Right renal pelvis (tissue), 4 donors: Measurements from ENCODE around the gene MPHOSPH6. TPM values are rescaled to one million over a fixed set of nuclear protein-coding genes. Genes with fewer than 3 reads are reported as not detected.
"Not testable (repeated sequence)": the region's sequence is repeated elsewhere in the genome, so short reads cannot be mapped to it uniquely, and the experiment has no call there.

Experiments used
- DNase-seq, 4 donors: peaks; one replicate each; pipeline ENCODE4 v3.0.0-alpha.2; 2013; ENCODE audit warnings: low read depth in 4 of 4, low spot score in 3 of 4, missing footprints in 1 of 4
- polyA plus RNA-seq, 4 donors: library from polyadenylated mRNA; unstranded; fragments of 120-200 nt; gene quantifications; one replicate each; pipeline ENCODE4 v1.2.1, GENCODE V29; 2013; ENCODE audit not compliant: insufficient read length in 4 of 4

The MPHOSPH6 gene
- polyA plus RNA-seq, 4 donors: 40.7 to 51.6 (median 45.4) TPM

DNA sequence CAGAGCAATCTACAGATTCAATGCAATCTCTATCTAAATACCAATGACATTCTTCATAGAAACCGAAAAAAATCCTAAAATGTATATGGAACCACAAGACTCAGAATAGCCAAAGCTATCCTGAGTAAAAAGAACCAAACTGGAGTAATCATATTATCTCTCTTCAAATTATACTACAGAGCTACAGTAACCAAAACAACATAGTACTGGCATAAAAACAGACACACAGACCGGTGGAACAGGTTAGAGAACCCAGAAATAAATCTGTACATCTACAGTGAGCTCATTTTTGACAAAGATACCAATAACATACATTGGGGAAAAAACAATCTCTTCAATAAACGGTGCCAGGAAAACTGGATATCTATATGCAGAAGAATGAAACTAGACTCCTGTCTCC lies 45.4 kb downstream of the MPHOSPH6 start:
- DNase-seq: no peak

DNA sequence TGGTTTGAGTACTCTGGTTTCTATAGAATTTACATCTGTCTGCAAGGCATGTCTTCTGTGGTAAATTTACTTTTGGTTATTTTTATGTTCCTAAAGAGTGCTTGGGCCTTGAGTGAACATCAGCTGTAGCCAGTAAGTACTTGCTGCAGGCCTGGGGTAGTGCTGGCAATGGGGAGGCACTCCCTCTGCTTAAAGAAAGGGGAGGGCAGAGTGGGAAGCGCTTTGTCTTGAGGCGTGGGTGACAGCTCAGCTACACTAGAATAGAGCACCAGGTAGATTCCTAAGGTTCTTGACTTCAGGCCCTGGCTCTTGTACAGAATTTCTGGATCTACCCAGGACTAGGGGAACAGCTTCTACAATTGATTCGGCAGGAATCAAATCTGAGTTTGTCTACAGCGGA lies 50.6 kb downstream of the MPHOSPH6 start:
- no peak for DNase-seq

DNA sequence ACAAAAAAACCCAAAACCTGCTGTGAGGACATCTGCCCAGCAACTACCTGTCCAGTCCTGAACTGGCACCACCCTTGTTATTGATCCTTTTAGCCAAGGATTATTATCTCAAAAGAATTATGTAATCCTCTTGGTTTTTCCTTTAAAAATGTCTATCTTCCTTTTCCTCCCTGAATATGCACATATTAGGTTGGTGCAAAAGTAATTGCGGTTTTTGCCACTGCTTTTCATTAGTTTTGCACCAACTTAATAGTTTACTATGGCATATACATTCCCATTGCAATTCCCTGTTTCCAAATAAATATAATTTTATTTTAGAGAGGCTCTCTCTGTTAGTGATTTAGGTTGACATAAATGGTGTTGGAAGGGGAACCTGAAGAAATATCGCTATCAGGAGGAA lies 51.3 kb downstream of the MPHOSPH6 start:
- DNase-seq: no peak

DNA sequence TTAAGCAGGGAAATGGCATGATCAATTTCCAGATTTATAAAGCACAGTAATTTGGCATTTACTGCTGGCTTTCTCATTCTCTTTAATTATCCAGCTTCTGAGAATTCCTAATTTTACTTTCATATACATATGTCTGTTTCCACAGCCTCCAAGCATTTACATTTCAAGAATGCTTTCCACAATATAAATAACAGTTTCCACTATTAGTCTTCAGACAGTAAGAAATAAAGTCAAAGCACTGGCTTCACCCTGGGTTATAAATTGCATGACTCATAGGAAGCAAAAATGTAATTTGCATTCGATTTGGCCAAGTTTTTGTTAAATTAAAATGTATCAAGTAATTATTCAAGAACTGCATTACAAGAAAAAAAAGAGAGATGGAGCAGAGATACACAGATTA lies 53.5 kb downstream of the MPHOSPH6 start:
- no peak for DNase-seq

DNA sequence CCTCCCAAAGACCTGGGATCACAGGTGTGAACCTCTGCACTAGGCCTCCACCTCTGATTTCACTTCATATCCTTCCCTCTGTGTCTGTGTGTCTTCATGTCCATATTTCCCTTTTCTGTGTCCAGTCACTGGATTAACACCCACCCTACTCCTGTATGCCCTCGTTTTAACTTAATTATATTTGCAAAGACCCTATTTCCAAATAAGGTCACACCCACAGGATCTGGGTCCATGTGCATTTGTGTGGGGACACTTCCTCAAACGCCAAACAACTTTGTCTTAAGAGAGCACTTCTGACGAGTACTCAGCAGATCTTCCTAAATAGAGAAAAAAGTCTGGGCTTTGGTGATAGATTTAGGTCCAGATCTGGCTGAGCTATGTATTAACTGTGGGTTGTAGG lies 56.3 kb downstream of the MPHOSPH6 start:
- no peak for DNase-seq

DNA sequence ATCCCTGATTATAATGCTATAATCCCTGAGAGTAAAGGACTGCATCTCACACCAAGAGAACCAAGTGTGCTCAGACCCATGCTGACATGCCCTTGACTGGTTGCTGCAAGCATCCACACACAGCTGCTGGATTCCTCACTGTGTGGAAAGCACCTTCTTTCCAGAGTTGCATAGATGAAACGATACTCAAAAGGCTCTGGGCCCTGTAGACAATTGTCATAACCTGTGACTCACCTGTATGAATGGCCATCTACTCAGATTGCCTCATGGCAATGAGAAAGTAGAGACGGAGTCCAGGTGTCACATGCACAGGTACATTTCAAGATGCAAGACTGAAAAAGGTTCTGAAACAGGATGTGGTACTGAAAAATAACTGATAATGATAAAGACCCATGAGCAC lies 58.1 kb downstream of the MPHOSPH6 start:
- no peak for DNase-seq

DNA sequence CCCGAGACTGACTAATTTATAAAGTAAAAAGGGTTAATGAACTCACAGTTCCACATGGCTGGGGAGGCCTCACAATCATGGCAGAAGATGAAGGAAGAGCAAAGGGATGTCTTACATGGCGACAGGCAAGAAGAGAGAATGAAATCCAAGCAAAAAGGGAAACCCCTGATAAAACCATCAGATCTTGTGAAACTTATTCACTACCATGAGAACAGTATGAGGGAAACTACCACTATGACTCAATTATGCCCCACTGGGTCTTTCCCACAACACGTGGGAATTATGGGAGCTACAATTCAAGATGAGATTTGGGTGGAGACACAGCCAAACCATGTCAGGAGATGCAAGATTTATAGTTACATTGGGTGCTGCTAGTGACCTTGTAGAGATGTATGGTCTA lies 60.8 kb downstream of the MPHOSPH6 start:
- not testable (repeated sequence) for DNase-seq

DNA sequence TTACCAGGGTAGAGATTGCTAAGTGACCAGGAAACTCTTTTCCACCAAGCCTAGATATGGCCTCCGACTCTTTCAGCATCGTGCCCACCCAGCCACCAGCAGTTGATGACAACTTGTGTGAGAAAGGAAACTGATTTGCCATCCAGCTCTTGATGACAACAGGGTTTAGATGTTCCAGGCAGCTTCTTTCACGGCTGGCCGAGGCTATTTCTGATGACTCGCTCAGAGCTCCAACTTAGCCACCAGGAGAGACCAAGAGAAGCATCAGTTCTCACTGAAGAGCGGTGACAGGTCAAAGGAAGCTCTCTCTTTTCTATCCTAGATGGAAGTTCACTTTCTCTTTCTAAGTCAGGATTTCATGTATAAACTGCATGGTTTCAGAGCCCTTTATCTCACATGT lies 61.2 kb downstream of the MPHOSPH6 start:
- no peak for DNase-seq

DNA sequence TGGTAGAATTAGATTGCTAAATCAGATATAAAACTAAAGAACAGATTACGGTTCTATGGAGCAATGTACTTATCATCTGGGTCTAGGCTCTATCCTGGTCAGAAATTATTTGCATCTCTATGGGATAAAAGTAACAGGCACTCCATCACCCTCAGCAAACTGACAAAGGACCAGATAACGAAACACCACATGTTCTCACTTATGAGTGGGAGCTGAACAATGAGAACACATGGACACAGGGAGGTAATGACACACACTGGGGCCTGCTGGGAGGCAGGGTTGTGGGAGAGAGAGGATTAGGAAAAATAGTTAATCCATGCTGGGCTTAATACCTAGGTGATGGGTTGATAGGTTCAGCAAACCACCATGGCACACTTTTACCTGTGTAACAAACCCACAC lies 61.9 kb downstream of the MPHOSPH6 start:
- DNase-seq: no peak

DNA sequence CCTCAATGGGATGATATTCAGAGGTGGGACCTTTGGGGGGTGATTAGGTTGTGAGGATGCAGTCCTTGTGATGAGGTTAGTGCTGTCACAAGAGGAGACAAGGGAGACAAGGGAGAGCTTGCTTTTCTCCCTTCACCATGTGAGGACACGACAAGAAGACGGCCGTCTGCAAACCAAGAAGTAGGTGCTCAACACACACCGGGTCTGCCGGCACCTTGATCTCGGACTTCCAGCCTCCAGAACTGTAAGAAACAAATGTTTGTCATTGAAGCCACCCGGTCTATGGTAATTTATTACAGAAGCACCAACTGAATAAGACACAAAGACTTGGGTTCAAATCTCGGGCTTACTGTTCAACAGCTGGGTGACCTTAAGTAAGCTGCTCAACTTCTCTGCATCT lies 64.9 kb downstream of the MPHOSPH6 start:
- DNase-seq: no peak

Other genes with a start within 250 kb of the MPHOSPH6 start
- gene SDR42E1, start 158.8 kb downstream of the MPHOSPH6 start, polyA plus RNA-seq: 10 to 100 TPM; 11.2 to 15.0 (median 12.7) TPM
- 10 to 100 TPM; 12.1 to 19.1 (median 15.5) TPM for gene HSD17B2, start 135.0 kb downstream of the MPHOSPH6 start, polyA plus RNA-seq